NB4 (cell line): ENCODE measurements around the gene TMC2.
"Not testable (repeated sequence)": the region's sequence is repeated elsewhere in the genome, so short reads cannot be mapped to it uniquely, and the experiment has no call there.

Source experiments
- DNase-seq: peaks from one replicate; pipeline ENCODE4 v3.0.0; 2010; ENCODE audit warnings: low read depth
- H3K4me3 ChIP-seq: one replicate; pipeline ENCODE4 v1.5.1; 2011; ENCODE audit warnings: mild to moderate bottlenecking, low read depth, low read length, moderate library complexity
- MYC ChIP-seq: IDR thresholded peaks from 2 replicates; pipeline ENCODE4 v1.6.1; 2011; ENCODE audit warnings: low read depth, low read length
- POLR2A ChIP-seq: IDR thresholded peaks from 2 replicates; pipeline ENCODE4 v1.6.1; 2011; ENCODE audit warnings: mild to moderate bottlenecking; ENCODE audit not compliant: insufficient read length; ENCODE audit errors: extremely low read depth
- TF ChIP-seq, protein P1 (sequence below): IDR thresholded peaks from one replicate; pipeline ENCODE4 v1.5.1; 2012; ENCODE audit warnings: low read depth, low read length
- TF ChIP-seq, protein P2 (sequence below): IDR thresholded peaks from 2 replicates; pipeline ENCODE4 v1.6.1; 2011; ENCODE audit warnings: low read depth, low read length

The TMC2 gene, protein sequence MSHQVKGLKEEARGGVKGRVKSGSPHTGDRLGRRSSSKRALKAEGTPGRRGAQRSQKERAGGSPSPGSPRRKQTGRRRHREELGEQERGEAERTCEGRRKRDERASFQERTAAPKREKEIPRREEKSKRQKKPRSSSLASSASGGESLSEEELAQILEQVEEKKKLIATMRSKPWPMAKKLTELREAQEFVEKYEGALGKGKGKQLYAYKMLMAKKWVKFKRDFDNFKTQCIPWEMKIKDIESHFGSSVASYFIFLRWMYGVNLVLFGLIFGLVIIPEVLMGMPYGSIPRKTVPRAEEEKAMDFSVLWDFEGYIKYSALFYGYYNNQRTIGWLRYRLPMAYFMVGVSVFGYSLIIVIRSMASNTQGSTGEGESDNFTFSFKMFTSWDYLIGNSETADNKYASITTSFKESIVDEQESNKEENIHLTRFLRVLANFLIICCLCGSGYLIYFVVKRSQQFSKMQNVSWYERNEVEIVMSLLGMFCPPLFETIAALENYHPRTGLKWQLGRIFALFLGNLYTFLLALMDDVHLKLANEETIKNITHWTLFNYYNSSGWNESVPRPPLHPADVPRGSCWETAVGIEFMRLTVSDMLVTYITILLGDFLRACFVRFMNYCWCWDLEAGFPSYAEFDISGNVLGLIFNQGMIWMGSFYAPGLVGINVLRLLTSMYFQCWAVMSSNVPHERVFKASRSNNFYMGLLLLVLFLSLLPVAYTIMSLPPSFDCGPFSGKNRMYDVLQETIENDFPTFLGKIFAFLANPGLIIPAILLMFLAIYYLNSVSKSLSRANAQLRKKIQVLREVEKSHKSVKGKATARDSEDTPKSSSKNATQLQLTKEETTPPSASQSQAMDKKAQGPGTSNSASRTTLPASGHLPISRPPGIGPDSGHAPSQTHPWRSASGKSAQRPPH

DNA sequence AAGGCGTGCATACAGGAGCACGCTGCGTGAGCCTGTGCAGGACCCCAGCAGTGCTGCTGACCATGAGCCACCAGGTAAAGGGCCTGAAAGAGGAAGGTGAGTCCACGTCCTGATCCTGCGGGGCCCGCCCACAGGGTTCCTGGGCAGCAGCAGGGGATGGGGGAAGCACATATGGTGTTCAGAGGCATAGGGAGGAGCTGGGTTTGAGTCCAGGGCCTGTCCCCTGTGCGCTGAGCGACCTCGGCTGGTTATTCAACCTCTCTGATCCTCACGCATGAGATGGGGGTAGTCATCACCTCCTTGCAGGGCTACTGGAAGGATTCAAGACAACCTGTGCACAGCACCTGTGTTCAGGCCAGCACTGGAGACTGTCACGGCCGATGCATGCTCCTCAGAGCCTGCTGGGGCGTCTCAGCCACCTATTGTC is at the start of gene TMC2:
TMC2 (plus strand) TSS at position 14 of the 427 bp plus-strand sequence; CDS start at position 63, 49 bp downstream.
- TF ChIP-seq, protein P1, sequence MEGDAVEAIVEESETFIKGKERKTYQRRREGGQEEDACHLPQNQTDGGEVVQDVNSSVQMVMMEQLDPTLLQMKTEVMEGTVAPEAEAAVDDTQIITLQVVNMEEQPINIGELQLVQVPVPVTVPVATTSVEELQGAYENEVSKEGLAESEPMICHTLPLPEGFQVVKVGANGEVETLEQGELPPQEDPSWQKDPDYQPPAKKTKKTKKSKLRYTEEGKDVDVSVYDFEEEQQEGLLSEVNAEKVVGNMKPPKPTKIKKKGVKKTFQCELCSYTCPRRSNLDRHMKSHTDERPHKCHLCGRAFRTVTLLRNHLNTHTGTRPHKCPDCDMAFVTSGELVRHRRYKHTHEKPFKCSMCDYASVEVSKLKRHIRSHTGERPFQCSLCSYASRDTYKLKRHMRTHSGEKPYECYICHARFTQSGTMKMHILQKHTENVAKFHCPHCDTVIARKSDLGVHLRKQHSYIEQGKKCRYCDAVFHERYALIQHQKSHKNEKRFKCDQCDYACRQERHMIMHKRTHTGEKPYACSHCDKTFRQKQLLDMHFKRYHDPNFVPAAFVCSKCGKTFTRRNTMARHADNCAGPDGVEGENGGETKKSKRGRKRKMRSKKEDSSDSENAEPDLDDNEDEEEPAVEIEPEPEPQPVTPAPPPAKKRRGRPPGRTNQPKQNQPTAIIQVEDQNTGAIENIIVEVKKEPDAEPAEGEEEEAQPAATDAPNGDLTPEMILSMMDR: no peak
- TF ChIP-seq, protein P2, sequence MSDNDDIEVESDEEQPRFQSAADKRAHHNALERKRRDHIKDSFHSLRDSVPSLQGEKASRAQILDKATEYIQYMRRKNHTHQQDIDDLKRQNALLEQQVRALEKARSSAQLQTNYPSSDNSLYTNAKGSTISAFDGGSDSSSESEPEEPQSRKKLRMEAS: no peak
- TF ChIP-seq POLR2A (no peak), MYC (no peak)
- DNase-seq: no peak
- H3K4me3 ChIP-seq: no peak within 1 kb of the TSS

DNA sequence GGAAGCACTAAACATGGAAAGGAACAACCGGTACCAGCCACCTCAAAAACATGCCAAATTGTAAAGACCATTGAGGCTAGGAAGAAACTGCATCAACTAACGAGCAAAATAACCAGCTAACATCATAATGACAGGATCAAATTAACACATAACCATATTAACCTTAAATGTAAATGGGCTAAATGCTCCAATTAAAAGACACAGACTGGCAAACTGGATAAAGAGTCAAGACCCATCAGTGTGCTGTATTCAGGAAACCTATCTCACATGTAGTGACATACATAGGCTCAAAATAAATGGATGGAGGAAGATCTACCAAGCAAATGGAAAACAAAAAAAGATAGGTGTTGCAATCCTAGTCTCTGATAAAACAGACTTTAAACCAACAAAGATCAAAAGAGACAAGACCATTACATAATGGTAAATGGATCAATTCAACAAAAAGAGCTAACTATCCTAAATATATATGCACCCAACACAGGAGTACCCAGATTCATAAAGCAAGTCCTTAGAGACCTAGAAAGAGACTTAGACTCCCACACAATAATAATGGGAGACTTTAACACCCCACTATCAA is 33.5 kb upstream of the TMC2 start:
- DNase-seq, H3K4me3 ChIP-seq: not testable (repeated sequence)

DNA sequence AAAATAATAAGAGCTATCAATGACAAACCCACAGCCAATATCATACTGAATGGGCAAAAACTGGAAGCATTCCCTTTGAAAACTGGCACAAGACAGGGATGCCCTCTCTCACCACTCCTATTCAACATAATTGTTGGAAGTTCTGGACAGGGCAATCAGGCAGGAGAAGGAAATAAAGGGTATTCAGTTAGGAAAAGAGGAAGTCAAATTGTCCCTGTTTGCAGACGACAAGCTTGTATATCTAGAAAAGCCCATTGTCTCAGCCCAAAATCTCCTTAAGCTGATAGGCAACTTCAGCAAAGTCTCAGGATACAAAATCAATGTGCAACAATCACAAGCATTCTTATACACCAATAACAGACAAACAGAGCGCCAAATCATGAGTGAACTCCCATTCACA is 31.6 kb upstream of the TMC2 start:
- H3K4me3 ChIP-seq, DNase-seq: not testable (repeated sequence)

- not testable (repeated sequence) for H3K4me3 ChIP-seq, DNase-seq
Observed at GRCh38 chr20:2506426-2506825, 29.9 kb upstream of the TMC2 start.

DNA sequence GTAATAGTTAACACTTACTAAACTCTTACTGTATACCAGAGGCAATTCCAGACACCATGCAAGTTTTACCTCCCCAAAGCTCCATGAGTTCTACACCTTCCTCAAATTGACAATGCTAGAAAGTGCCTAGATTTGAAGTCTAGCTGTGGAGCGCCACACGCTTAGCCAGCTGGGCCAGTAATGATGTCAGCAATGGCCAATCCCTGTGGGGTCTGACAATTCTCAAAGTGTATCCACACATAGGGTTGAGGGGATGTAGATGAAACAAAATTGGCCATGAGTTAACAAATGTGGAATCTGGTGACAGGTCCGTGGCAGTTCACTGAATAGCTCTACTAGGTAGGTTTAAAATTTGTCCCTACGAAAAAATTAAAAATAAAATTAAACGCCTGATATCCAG is 28.9 kb upstream of the TMC2 start:
- H3K4me3 ChIP-seq: peak overlapping the region; percentile 91
- TF ChIP-seq MYC: no peak
- TF ChIP-seq, protein P2: no peak

GRCh38 chr20:2507875-2508630 is 28.3 kb upstream of the TMC2 start:
- TF ChIP-seq, protein P1: no peak
- TF ChIP-seq MYC: no peak
- TF ChIP-seq, protein P2: no peak
- no peak for TF ChIP-seq POLR2A
- DNase-seq: peak; percentile 13
- peak overlapping the region; percentile 91 for H3K4me3 ChIP-seq

More for the DNA sequence above, 28.9 kb upstream of the TMC2 start:
- peak; percentile 29 for DNase-seq

DNA sequence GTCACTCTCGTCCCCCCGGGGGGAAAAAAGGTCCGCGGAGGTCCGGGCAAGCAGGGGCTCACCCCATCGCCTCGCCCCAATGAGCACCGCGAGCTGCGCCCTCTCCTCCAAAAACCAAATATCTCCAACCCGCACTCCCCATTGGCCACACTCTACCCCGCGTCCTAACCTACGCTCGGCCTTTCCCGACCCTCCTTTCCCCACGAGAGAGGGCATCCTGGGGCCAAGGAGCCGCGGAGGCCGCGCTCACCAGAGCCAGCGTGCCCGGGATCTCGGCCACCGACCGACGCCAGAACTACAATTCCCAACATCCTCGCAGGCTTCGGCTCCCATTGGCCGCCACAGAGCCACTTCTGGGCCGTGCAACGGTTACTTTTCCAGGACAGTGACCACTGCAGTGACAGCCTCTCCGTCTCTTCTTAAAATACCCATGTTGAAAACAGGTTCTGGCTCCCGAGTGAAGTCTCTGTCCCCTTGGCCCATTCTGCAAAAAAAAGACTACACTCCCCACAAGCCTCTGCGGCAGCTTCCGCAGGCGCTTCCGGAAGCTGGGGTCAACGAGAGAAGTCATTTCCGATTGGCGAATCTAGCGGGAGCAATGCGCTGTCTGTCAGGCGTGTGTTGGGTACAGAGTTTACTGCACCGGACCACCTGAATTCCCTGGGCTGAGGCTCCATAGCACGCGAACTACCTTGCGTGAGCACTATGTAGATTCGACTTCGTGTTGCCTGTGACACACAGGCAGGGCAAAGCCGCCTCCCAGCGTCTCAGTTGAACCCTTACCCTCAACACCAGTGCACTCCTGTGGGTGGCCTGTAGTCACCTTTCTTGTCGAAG is 27.5 kb upstream of the TMC2 start, which contains the start of gene ZNF343:
ZNF343 (minus strand) TSS at position 285 of the 837 bp plus-strand sequence. CDS start 15,020 bp downstream, outside the sequence.
- H3K4me3 ChIP-seq: peak within 1 kb of the TSS; percentile 91
- TF ChIP-seq POLR2A: peak; percentile 78
- TF ChIP-seq MYC: peak; percentile 66
- TF ChIP-seq, protein P2: no peak; the same call in none of the 2 replicates
- peak; percentile 90 for DNase-seq

- no peak for DNase-seq
- peak overlapping the region; percentile 91 for H3K4me3 ChIP-seq
- TF ChIP-seq, protein P1: no peak
Observed at GRCh38 chr20:2509468-2509781, 26.9 kb upstream of the TMC2 start.
